HepG2 (cell line): ENCODE measurements around the gene SMC6. TPM values are rescaled to one million over a fixed set of nuclear protein-coding genes. Genes with fewer than 3 reads are reported as not detected.
A peak's percentile ranks its signal among the peaks of the same experiment; 100 is the strongest.

ENCODE experiments used
- CEBPB ChIP-seq: IDR thresholded peaks from 2 replicates; pipeline ENCODE4 v1.6.1; 2011; ENCODE audit warnings: low read depth, low read length, improper control_type of control experiment, borderline replicate concordance
- CEBPG ChIP-seq: IDR thresholded peaks from 2 replicates; pipeline ENCODE4 v1.6.1; 2016
- MAFK ChIP-seq, 2 experiments: IDR thresholded peaks in 1 of 2; conservative IDR thresholded peaks in 1 of 2; 2 replicates each; pipeline ENCODE4 v1.6.1; 2011; ENCODE audit warnings: improper control_type of control experiment in 2 of 2, low read length in 2 of 2
- MTF2 ChIP-seq: sonication (generic); formaldehyde crosslinking; IDR thresholded peaks from 2 replicates; pipeline ENCODE4 v1.5.0; 2020; ENCODE audit warnings: missing genetic modification reagents, borderline replicate concordance
- SALL2 ChIP-seq: sonication (generic); formaldehyde crosslinking; IDR thresholded peaks from 2 replicates; pipeline ENCODE4 v1.8.1; 2023; ENCODE audit warnings: mild to moderate bottlenecking, missing genetic modification reagents, inconsistent platforms
- ZEB1 ChIP-seq: IDR thresholded peaks from 2 replicates; pipeline ENCODE4 v1.6.1; 2012; ENCODE audit warnings: mild to moderate bottlenecking, low read depth, inconsistent platforms; ENCODE audit not compliant: insufficient replicate concordance
- ZNF530 ChIP-seq: sonication (generic); formaldehyde crosslinking; IDR thresholded peaks from 2 replicates; pipeline ENCODE4 v1.5.0; 2020; ENCODE audit warnings: low read depth, mild to moderate bottlenecking, missing genetic modification reagents
- ZNF709 ChIP-seq: sonication (generic); formaldehyde crosslinking; IDR thresholded peaks from 2 replicates; pipeline ENCODE4 v1.5.0; 2020; ENCODE audit warnings: mild to moderate bottlenecking, missing genetic modification reagents
- polyA plus RNA-seq, 8 experiments: library from polyadenylated mRNA; depleted of rRNA in 3 of 8; stranded (reverse) in 7 of 8; unstranded in 1 of 8; fragments of >200 nt; fragmentation: Illumina TruSeq in 4 of 8; extraction: Trizol in 4 of 8; gene quantifications; 2 replicates each; pipeline versions ENCODE4 v1.2.1 to v1.2.3, GENCODE V29; 2011 to 2016; ENCODE audit warnings: low read depth in 4 of 8, missing spikeins in 1 of 8, mixed read lengths in 1 of 8; ENCODE audit not compliant: insufficient read depth in 1 of 8
- total RNA-seq, 5 experiments: library from RNA; depleted of rRNA; stranded (reverse); fragments of >200 nt; fragmentation: Illumina TruSeq; extraction: Trizol; gene quantifications; 2 replicates each; pipeline ENCODE4 v1.2.3, GENCODE V29; 2016; ENCODE audit warnings: low read depth in 1 of 5
- TF ChIP-seq, protein P1 (sequence below): sonication (generic); formaldehyde crosslinking; IDR thresholded peaks from 2 replicates; pipeline ENCODE4 v1.4.0; 2020; ENCODE audit warnings: missing genetic modification reagents, mild to moderate bottlenecking, borderline replicate concordance
- TF ChIP-seq, protein P2 (sequence below): sonication (generic); formaldehyde crosslinking; IDR thresholded peaks from 2 replicates; pipeline ENCODE4 v1.4.0; 2020; ENCODE audit warnings: low read depth, mild to moderate bottlenecking, missing genetic modification reagents
- TF ChIP-seq, protein P3 (sequence below): sonication (generic); formaldehyde crosslinking; conservative IDR thresholded peaks from 2 replicates; pipeline ENCODE4 v1.4.0; 2020; ENCODE audit warnings: missing genetic modification reagents
- TF ChIP-seq, protein P4 (sequence below): sonication (generic); formaldehyde crosslinking; IDR thresholded peaks from 2 replicates; pipeline ENCODE4 v1.5.0; 2020; ENCODE audit warnings: missing genetic modification reagents

SMC6 gene
- total and polyA plus RNA-seq, 2 of the 13 experiments (the other 11 are each of a cell fraction or from before 2014, with no cell fraction given), result 18.9 to 55.3 TPM

DNA sequence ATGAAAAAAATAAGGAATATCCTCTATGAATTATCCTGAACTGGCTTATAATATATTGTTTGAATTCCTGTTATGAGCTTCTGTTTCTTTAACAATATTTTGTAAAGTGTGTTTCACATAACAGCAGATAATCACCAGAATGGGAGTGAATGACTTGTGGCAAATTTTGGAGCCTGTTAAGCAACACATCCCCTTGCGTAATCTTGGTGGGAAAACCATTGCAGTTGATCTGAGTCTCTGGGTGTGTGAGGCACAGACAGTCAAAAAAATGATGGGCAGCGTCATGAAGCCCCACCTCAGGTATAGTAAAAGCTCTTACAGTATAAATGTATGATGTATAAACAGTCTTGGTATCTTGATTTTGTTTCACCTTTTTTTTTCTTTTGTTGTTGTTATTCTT, 6.2 kb upstream of the SMC6 start (continued):
- TF ChIP-seq, protein P1, sequence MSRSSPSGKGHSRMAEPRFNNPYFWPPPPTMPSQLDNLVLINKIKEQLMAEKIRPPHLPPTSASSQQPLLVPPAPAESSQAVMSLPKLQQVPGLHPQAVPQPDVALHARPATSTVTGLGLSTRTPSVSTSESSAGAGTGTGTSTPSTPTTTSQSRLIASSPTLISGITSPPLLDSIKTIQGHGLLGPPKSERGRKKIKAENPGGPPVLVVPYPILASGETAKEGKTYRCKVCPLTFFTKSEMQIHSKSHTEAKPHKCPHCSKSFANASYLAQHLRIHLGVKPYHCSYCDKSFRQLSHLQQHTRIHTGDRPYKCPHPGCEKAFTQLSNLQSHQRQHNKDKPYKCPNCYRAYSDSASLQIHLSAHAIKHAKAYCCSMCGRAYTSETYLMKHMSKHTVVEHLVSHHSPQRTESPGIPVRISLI (CRISPR knock-in tag), result no peak
- TF ChIP-seq SALL2 (CRISPR knock-in tag), result no peak
- no peak for TF ChIP-seq ZEB1
- TF ChIP-seq, protein P2, sequence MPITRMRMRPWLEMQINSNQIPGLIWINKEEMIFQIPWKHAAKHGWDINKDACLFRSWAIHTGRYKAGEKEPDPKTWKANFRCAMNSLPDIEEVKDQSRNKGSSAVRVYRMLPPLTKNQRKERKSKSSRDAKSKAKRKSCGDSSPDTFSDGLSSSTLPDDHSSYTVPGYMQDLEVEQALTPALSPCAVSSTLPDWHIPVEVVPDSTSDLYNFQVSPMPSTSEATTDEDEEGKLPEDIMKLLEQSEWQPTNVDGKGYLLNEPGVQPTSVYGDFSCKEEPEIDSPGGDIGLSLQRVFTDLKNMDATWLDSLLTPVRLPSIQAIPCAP (CRISPR knock-in tag), result no peak
- no peak for TF ChIP-seq ZNF530
- TF ChIP-seq MTF2, result no peak
- TF ChIP-seq ZNF709, result no peak
- TF ChIP-seq, protein P3, sequence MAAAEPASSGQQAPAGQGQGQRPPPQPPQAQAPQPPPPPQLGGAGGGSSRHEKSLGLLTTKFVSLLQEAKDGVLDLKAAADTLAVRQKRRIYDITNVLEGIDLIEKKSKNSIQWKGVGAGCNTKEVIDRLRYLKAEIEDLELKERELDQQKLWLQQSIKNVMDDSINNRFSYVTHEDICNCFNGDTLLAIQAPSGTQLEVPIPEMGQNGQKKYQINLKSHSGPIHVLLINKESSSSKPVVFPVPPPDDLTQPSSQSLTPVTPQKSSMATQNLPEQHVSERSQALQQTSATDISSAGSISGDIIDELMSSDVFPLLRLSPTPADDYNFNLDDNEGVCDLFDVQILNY (CRISPR knock-in tag), result no peak
- TF ChIP-seq MAFK (conservative IDR thresholded peaks at IDR 0.05 in 1 of 2, IDR thresholded peaks at IDR 0.05 in 1 of 2; ENCODE audit: low read length in 2 of 2), result 0 out of 4 replicates have a peak, but pooled peaks of 1 of the 2 experiments have one; percentile 16
- peak; percentile 88 for TF ChIP-seq CEBPB
- TF ChIP-seq, protein P4, sequence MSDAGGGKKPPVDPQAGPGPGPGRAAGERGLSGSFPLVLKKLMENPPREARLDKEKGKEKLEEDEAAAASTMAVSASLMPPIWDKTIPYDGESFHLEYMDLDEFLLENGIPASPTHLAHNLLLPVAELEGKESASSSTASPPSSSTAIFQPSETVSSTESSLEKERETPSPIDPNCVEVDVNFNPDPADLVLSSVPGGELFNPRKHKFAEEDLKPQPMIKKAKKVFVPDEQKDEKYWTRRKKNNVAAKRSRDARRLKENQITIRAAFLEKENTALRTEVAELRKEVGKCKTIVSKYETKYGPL (CRISPR knock-in tag), result no peak
- peak; percentile 77 for TF ChIP-seq CEBPG
